ENCODE measurements around the gene QRICH1. TPM values are rescaled to one million over a fixed set of nuclear protein-coding genes. Genes with fewer than 3 reads are reported as not detected.

The QRICH1 gene
- total RNA-seq, 1 experiment from 2014 or later = 80.0 TPM

GRCh38 chr3:48999085-48999858 is 94.6 kb downstream of the QRICH1 start:
- Histone ChIP-seq H3K27ac (ENCODE audit: low read length) (no peak overlapping the region), H3K9me2 (replicated peaks; ENCODE audit: insufficient read depth, low read length) (no peaks in the 10 kb centered on the region), H3K36me3 (ENCODE audit: insufficient read depth, low read length) (0 out of 2 replicates have a peak, but pooled peaks cover 2% of the 10 kb centered on the region), H3K79me2 (ENCODE audit: low read length) (peaks cover 8% of the 10 kb centered on the region; the same call in 1 of the 2 replicates), H3K4me2 (ENCODE audit: low read depth, low read length, poor library complexity, severe bottlenecking) (no peak overlapping the region), H2AFZ (ENCODE audit: low read length) (no peak overlapping the region), H4K20me1 (ENCODE audit: insufficient read depth, low read depth, low read length) (no peaks in the 10 kb centered on the region), H3K9ac (ENCODE audit: low read length) (no peak overlapping the region), H3K27me3 (ENCODE audit: low read length) (no peaks in the 10 kb centered on the region), H3K4me1 (ENCODE audit: low read length) (no peaks in the 10 kb centered on the region), H3K9me3 (ENCODE audit: low read length) (no peaks in the 10 kb centered on the region), H3K4me3 (ENCODE audit: low read length) (no peak overlapping the region)
- no peak for DNase-seq

- no peaks in the 10 kb centered on the region for H3K4me1 ChIP-seq (ENCODE audit: low read length)
- H3K36me3 ChIP-seq (ENCODE audit: insufficient read depth, low read length) = 0 out of 2 replicates have a peak, but pooled peaks cover 2% of the 10 kb centered on the region
- H3K27me3 ChIP-seq (ENCODE audit: low read length) = no peaks in the 10 kb centered on the region
- H3K79me2 ChIP-seq (ENCODE audit: low read length) = peaks cover 15% of the 10 kb centered on the region; the same call in 1 of the 2 replicates
- H3K9ac ChIP-seq (ENCODE audit: low read length) = no peak overlapping the region
- no peak for DNase-seq
- no peak overlapping the region for H3K4me3 ChIP-seq (ENCODE audit: low read length)
- H3K9me3 ChIP-seq (ENCODE audit: low read length) = no peaks in the 10 kb centered on the region
- H3K27ac ChIP-seq (ENCODE audit: low read length) = no peak overlapping the region
- no peak overlapping the region for H2AFZ ChIP-seq (ENCODE audit: low read length)
- no peaks in the 10 kb centered on the region for H3K9me2 ChIP-seq (replicated peaks; ENCODE audit: insufficient read depth, low read length)
- H3K4me2 ChIP-seq (ENCODE audit: low read depth, low read length, poor library complexity, severe bottlenecking) = no peak overlapping the region
- H4K20me1 ChIP-seq (ENCODE audit: insufficient read depth, low read depth, low read length) = no peaks in the 10 kb centered on the region
These were observed 95.9 kb downstream of the QRICH1 start for GRCh38 chr3:48997714-48998637.

GRCh38 chr3:48997102-48997635 is 96.7 kb downstream of the QRICH1 start:
- Histone ChIP-seq H3K4me2 (ENCODE audit: low read depth, low read length, poor library complexity, severe bottlenecking) (no peak overlapping the region), H4K20me1 (ENCODE audit: insufficient read depth, low read depth, low read length) (no peaks in the 10 kb centered on the region), H3K9me2 (replicated peaks; ENCODE audit: insufficient read depth, low read length) (no peaks in the 10 kb centered on the region), H3K79me2 (ENCODE audit: low read length) (peaks cover 23% of the 10 kb centered on the region), H3K4me1 (ENCODE audit: low read length) (no peaks in the 10 kb centered on the region), H3K27ac (ENCODE audit: low read length) (no peak overlapping the region), H3K4me3 (ENCODE audit: low read length) (no peak overlapping the region), H3K36me3 (ENCODE audit: insufficient read depth, low read length) (0 out of 2 replicates have a peak, but pooled peaks cover 2% of the 10 kb centered on the region), H3K9me3 (ENCODE audit: low read length) (no peaks in the 10 kb centered on the region), H2AFZ (ENCODE audit: low read length) (no peak overlapping the region), H3K27me3 (ENCODE audit: low read length) (no peaks in the 10 kb centered on the region), H3K9ac (ENCODE audit: low read length) (no peak overlapping the region)
- DNase-seq = no peak

- Histone ChIP-seq H3K4me3 (ENCODE audit: low read length) (no peak overlapping the region), H3K27ac (ENCODE audit: low read length) (no peak overlapping the region), H3K4me1 (ENCODE audit: low read length) (peaks cover 4% of the 10 kb centered on the region), H3K9ac (ENCODE audit: low read length) (no peak overlapping the region), H3K4me2 (ENCODE audit: low read depth, low read length, poor library complexity, severe bottlenecking) (no peak overlapping the region), H3K36me3 (ENCODE audit: insufficient read depth, low read length) (0 out of 2 replicates have a peak, but pooled peaks cover 2% of the 10 kb centered on the region), H3K9me2 (replicated peaks; ENCODE audit: insufficient read depth, low read length) (no peaks in the 10 kb centered on the region), H4K20me1 (ENCODE audit: insufficient read depth, low read depth, low read length) (no peaks in the 10 kb centered on the region), H3K27me3 (ENCODE audit: low read length) (no peaks in the 10 kb centered on the region), H2AFZ (ENCODE audit: low read length) (no peak overlapping the region), H3K79me2 (ENCODE audit: low read length) (peaks cover 28% of the 10 kb centered on the region), H3K9me3 (ENCODE audit: low read length) (no peaks in the 10 kb centered on the region)
- DNase-seq = no peak
These were observed 97.2 kb downstream of the QRICH1 start for GRCh38 chr3:48996640-48997039.

GRCh38 chr3:48993834-48994233 is 100.0 kb downstream of the QRICH1 start:
- Histone ChIP-seq H3K79me2 (ENCODE audit: low read length) (peaks cover 54% of the 10 kb centered on the region), H3K27me3 (ENCODE audit: low read length) (no peaks in the 10 kb centered on the region), H3K9me2 (replicated peaks; ENCODE audit: insufficient read depth, low read length) (no peaks in the 10 kb centered on the region), H3K27ac (ENCODE audit: low read length) (no peak overlapping the region), H3K4me3 (ENCODE audit: low read length) (no peak overlapping the region), H2AFZ (ENCODE audit: low read length) (no peak overlapping the region), H3K9ac (ENCODE audit: low read length) (no peak overlapping the region), H3K4me1 (ENCODE audit: low read length) (peaks cover 17% of the 10 kb centered on the region), H3K9me3 (ENCODE audit: low read length) (no peaks in the 10 kb centered on the region), H4K20me1 (ENCODE audit: insufficient read depth, low read depth, low read length) (no peaks in the 10 kb centered on the region), H3K36me3 (ENCODE audit: insufficient read depth, low read length) (0 out of 2 replicates have a peak, but pooled peaks cover 2% of the 10 kb centered on the region), H3K4me2 (ENCODE audit: low read depth, low read length, poor library complexity, severe bottlenecking) (no peak overlapping the region)
- DNase-seq = no peak

- Histone ChIP-seq H3K4me1 (ENCODE audit: low read length) (peaks cover 23% of the 10 kb centered on the region), H2AFZ (ENCODE audit: low read length) (no peak overlapping the region), H3K4me3 (ENCODE audit: low read length) (peak overlapping the region; percentile 96), H4K20me1 (ENCODE audit: insufficient read depth, low read depth, low read length) (no peaks in the 10 kb centered on the region), H3K9ac (ENCODE audit: low read length) (peak overlapping the region; percentile 92), H3K27ac (ENCODE audit: low read length) (no peak overlapping the region), H3K79me2 (ENCODE audit: low read length) (peaks cover 60% of the 10 kb centered on the region), H3K27me3 (ENCODE audit: low read length) (no peaks in the 10 kb centered on the region), H3K9me2 (replicated peaks; ENCODE audit: insufficient read depth, low read length) (no peaks in the 10 kb centered on the region), H3K36me3 (ENCODE audit: insufficient read depth, low read length) (0 out of 2 replicates have a peak, but pooled peaks cover 2% of the 10 kb centered on the region), H3K4me2 (ENCODE audit: low read depth, low read length, poor library complexity, severe bottlenecking) (peak overlapping the region; percentile 91), H3K9me3 (ENCODE audit: low read length) (no peaks in the 10 kb centered on the region)
- no peak for DNase-seq
These were observed 101.9 kb downstream of the QRICH1 start for GRCh38 chr3:48991851-48992545.

- peak overlapping the region; percentile 92 for H2AFZ ChIP-seq (ENCODE audit: low read length)
- no peaks in the 10 kb centered on the region for H4K20me1 ChIP-seq (ENCODE audit: insufficient read depth, low read depth, low read length)
- peak overlapping the region; percentile 96 for H3K4me3 ChIP-seq (ENCODE audit: low read length)
These were observed 103.0 kb downstream of the QRICH1 start for GRCh38 chr3:48990636-48991469.

More at GRCh38 chr3:48990636-48991469, 103.0 kb downstream of the QRICH1 start:
- Histone ChIP-seq H3K27ac (ENCODE audit: low read length) (peak overlapping the region; percentile 75), H3K9ac (ENCODE audit: low read length) (peak overlapping the region; percentile 92), H3K79me2 (ENCODE audit: low read length) (peaks cover 58% of the 10 kb centered on the region), H3K4me1 (ENCODE audit: low read length) (peaks cover 23% of the 10 kb centered on the region), H3K36me3 (ENCODE audit: insufficient read depth, low read length) (0 out of 2 replicates have a peak, but pooled peaks cover 2% of the 10 kb centered on the region), H3K27me3 (ENCODE audit: low read length) (no peaks in the 10 kb centered on the region), H3K9me2 (replicated peaks; ENCODE audit: insufficient read depth, low read length) (no peaks in the 10 kb centered on the region), H3K9me3 (ENCODE audit: low read length) (no peaks in the 10 kb centered on the region), H3K4me2 (ENCODE audit: low read depth, low read length, poor library complexity, severe bottlenecking) (peak overlapping the region; percentile 91)
- peak; percentile 60 for DNase-seq

Data from Karpas-422 (cell line).